Right lobe of liver (tissue), 6 donors: ENCODE results near the gene MAGED1. TPM values are rescaled to one million over a fixed set of nuclear protein-coding genes. Genes with fewer than 3 reads are reported as not detected.

Source experiments
- ATAC-seq, 4 donors: fragments of 200-7000 bp; cut with Tn5 transposase; one replicate each; pipeline ENCODE4 v1.9.1; 2020; ENCODE audit warnings: mild to moderate bottlenecking in 4 of 4, moderate library complexity in 4 of 4
- DNase-seq, 3 donors: peaks; one replicate each; pipeline ENCODE4 v3.0.0-alpha.2; 2020
- H3K27ac ChIP-seq, 3 donors: fragments of 200-600 bp; one replicate each; pipeline ENCODE4 v1.8.0; 2022
- H3K27me3 ChIP-seq, 2 donors: fragments of 200-600 bp; one replicate each; pipeline ENCODE4 v1.8.0; 2022
- H3K36me3 ChIP-seq, 4 donors: fragments of 200-600 bp; sonication (generic) in 1 of 4; one replicate each; pipeline versions ENCODE4 v1.5.1 to v1.8.0; 2017 to 2022; ENCODE audit warnings: control low read depth in 1 of 4
- H3K4me1 ChIP-seq, 4 donors: fragments of 200-600 bp; sonication (generic) in 1 of 4; one replicate each; pipeline versions ENCODE4 v1.5.1 to v1.8.0; 2017 to 2022; ENCODE audit warnings: control low read depth in 1 of 4
- H3K4me3 ChIP-seq, 3 donors: fragments of 200-600 bp; one replicate each; pipeline ENCODE4 v1.8.0; 2022
- H3K9me3 ChIP-seq, 4 donors: fragments of 200-600 bp; sonication (generic) in 1 of 4; one replicate each; pipeline versions ENCODE4 v1.5.1 to v1.8.0; 2017 to 2022; ENCODE audit warnings: control low read depth in 1 of 4
- POLR2A ChIP-seq: fragments of 450-650 bp; IDR thresholded peaks from one replicate; pipeline ENCODE4 v1.6.1; 2017; ENCODE audit warnings: antibody characterized with exemption, mild to moderate bottlenecking
- WGBS: methylation state at CpG from one replicate; pipeline ENCODE4 v1.1.6; 2018; ENCODE audit warnings: low coverage, low lambda C conversion rate; ENCODE audit not compliant: insufficient coverage; ENCODE audit errors: missing lambda C conversion rate; 5-methylcytosine and 5-hydroxymethylcytosine counted together
- intact Hi-C, 2 donors: fragments of 100-400 bp; cut with DNase I; formaldehyde crosslinking; loops; one replicate each; pipeline versions ENCODE4 v1.11.2 to v1.14.1; 2022
- small RNA-seq, 2 experiments: library from RNA; depleted of rRNA; stranded (forward); fragments of <200 nt; gene quantifications; one replicate each; pipeline ENCODE3, GENCODE V24; 2016
- total RNA-seq, 6 experiments: library from RNA; depleted of rRNA in 2 of 6; stranded (reverse); fragments of >200 nt in 2 of 6; fragmentation: NEBNext Ultra II Directional in 3 of 6; extraction: Animal tissue kit (Norgen Biotek cat#: 25700) in 3 of 6; gene quantifications; one replicate each; pipeline versions ENCODE4 v1.1.0 to v1.2.4, GENCODE V29; 2016 to 2023
- TF ChIP-seq, protein P1 (sequence below), 4 donors: fragments of 200-600 bp in 3 of 4; fragments of 450-650 bp in 1 of 4; IDR thresholded peaks; one replicate each; pipeline versions ENCODE4 v1.5.1 to v1.8.0; 2016 to 2022; ENCODE audit warnings: antibody characterized with exemption in 4 of 4, mild to moderate bottlenecking in 2 of 4
- donor health status: DM: no; HTN: yes; CAD: no.
- donor health status: DM: no; HTN: no; CAD: no.
- donor health status: DM: no; HTN: no; CAD: no.
- donor health status: DM: no; HTN: yes; CAD: no.
- donor health status: DM: no; HTN: yes; CAD: no.

MAGED1 gene
- total RNA-seq, 6 experiments from 2014 or later = 54.7 to 98.7 (median 69.9) TPM

DNA sequence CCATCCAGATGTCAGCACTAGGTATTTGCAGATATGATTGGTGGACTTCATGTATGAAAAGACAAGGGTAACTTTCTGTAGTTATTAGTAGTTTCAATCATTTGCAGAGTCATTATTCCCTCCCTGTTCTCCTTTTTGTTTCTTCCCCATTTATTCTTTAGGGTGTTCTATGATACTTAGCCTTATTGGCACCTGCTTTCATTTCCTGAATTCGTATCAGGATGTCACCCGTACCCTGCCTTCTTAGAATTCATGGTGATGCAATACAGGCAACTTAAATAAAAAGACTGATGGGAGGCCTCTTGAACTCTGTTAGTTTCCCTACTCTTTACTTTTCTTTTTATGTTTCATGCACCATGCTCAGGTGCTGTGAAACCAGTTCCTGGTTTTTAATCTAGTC lies 24.2 kb downstream of the MAGED1 start:
- intact Hi-C loops = no loop called here
- no peak overlapping the region for H3K27ac ChIP-seq
- DNase-seq = no peak
- 35% methylated on average over 2 of the region's 2 CpGs for WGBS
- no peaks in the 10 kb centered on the region for H3K4me1 ChIP-seq
- H3K4me3 ChIP-seq = no peak overlapping the region
- no peak for ATAC-seq
- H3K36me3 ChIP-seq = no peaks in the 10 kb centered on the region
- H3K9me3 ChIP-seq = no peaks in the 10 kb centered on the region
- no peak for TF ChIP-seq POLR2A
- H3K27me3 ChIP-seq = peaks cover 0 to 3% of the 10 kb centered on the region in 2 donors

DNA sequence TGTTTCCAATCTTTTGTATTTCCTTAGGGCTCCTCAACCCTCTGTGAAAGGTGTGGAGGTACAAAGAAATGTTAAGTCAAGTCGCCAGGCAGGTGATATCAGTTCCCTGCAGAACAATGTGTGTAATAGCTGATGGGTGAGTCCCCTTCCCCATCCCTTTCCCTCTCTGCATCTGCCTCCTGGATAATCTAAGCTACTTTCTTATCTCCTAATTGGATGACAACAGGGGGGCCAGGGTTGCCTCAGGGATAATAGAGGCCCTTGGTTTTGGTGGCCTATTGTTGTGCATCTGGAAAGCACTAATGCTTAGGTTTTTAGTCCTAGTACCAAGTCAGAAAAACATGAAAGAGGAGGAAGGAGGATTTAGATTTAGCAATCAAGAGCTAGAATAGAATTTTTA lies 29.1 kb downstream of the MAGED1 start:
- Histone ChIP-seq H3K4me3 (no peak overlapping the region), H3K36me3 (no peaks in the 10 kb centered on the region), H3K27ac (no peak overlapping the region), H3K9me3 (no peaks in the 10 kb centered on the region), H3K4me1 (no peaks in the 10 kb centered on the region), H3K27me3 (no peaks in the 10 kb centered on the region)
- intact Hi-C loops = no loop called here
- ATAC-seq = no peak
- WGBS = 55% methylated on average over 1 of the region's 1 CpG
- TF ChIP-seq, protein P1, sequence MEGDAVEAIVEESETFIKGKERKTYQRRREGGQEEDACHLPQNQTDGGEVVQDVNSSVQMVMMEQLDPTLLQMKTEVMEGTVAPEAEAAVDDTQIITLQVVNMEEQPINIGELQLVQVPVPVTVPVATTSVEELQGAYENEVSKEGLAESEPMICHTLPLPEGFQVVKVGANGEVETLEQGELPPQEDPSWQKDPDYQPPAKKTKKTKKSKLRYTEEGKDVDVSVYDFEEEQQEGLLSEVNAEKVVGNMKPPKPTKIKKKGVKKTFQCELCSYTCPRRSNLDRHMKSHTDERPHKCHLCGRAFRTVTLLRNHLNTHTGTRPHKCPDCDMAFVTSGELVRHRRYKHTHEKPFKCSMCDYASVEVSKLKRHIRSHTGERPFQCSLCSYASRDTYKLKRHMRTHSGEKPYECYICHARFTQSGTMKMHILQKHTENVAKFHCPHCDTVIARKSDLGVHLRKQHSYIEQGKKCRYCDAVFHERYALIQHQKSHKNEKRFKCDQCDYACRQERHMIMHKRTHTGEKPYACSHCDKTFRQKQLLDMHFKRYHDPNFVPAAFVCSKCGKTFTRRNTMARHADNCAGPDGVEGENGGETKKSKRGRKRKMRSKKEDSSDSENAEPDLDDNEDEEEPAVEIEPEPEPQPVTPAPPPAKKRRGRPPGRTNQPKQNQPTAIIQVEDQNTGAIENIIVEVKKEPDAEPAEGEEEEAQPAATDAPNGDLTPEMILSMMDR (IDR thresholded peaks at IDR 0.05) = no peak
- TF ChIP-seq POLR2A = no peak
- no peak for DNase-seq

DNA sequence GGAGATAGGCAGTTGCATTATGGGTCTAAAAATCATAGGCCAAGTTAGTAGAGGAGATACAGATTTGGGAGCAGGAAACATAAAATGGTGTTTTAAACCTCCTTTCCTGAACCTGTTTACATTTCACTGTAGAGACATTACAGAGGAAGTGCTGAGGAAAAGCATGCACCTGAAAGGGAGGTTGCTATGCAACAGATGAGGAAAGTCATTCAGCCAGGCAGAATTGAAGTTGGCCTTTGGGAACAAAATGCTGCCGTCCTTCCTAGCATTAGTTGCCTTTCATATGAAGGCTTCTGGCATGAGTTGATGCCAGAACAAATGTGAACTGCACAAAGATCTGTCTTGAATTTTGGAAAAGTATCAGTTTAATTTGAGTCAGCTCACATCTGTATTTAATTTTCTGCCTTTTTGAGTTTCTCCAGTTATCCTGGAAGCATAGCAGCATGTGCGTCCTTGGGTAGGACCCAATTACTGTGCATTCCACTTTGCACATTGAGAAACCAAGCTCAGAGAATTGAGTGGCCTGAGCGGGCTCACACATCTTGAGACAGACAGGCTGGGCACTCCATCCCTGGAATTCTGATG lies 38.2 kb downstream of the MAGED1 start:
- ATAC-seq = no peak
- H3K27me3 ChIP-seq = no peaks in the 10 kb centered on the region
- no peak overlapping the region for H3K27ac ChIP-seq
- no peak for DNase-seq
- intact Hi-C loops = no loop called here
- H3K4me3 ChIP-seq = no peak overlapping the region
- WGBS = 76% methylated on average over 2 of the region's 3 CpGs
- no peaks in the 10 kb centered on the region for H3K4me1 ChIP-seq
- no peaks in the 10 kb centered on the region for H3K36me3 ChIP-seq
- TF ChIP-seq POLR2A = no peak
- TF ChIP-seq, protein P1 (IDR thresholded peaks at IDR 0.05) = no peak
- H3K9me3 ChIP-seq = no peaks in the 10 kb centered on the region

Small RNAs within 50 kb of the gene (small RNA-seq; reads per million reads assigned to genes)
- gene AL929410.2 (0 reads per million in 2 experiments), gene RNU6-504P (0 reads per million in 2 experiments)

Other genes starting within 250 kb of the MAGED1 start
- gene CENPVL2, start 210.8 kb upstream of the MAGED1 start, total RNA-seq = not detected
- not detected for gene CENPVL1, start 183.1 kb upstream of the MAGED1 start, total RNA-seq
- gene GSPT2, start 150.2 kb upstream of the MAGED1 start, total RNA-seq = 1 to 10 TPM; 3.6 to 8.7 (median 6.6) TPM
- gene MAGED4B, start 175.6 kb downstream of the MAGED1 start, total RNA-seq = 1 to 10 TPM in 1 of 6 experiments, under 1 TPM in 5; 0.12 to 2.4 (median 0.39) TPM